ENCODE results near the gene AP1AR.
"Not testable (repeated sequence)": the region's sequence is repeated elsewhere in the genome, so short reads cannot be mapped to it uniquely, and the experiment has no call there.

AP1AR gene

GRCh38 chr4:112279025-112279881, 47.7 kb downstream of the AP1AR start:
- no peak for DNase-seq

- no peak for DNase-seq
Measured at GRCh38 chr4:112279882-112280315, 48.3 kb downstream of the AP1AR start.

GRCh38 chr4:112280386-112281056, 48.9 kb downstream of the AP1AR start:
- DNase-seq: no peak

- DNase-seq: not testable (repeated sequence)
Measured at GRCh38 chr4:112281895-112282398, 50.4 kb downstream of the AP1AR start.

- no peak for DNase-seq
Measured at GRCh38 chr4:112282860-112283667, 51.5 kb downstream of the AP1AR start.

- DNase-seq: no peak
Measured at GRCh38 chr4:112284166-112284565, 52.6 kb downstream of the AP1AR start.

- no peak for DNase-seq
Measured at GRCh38 chr4:112284662-112285411, 53.2 kb downstream of the AP1AR start.

- no peak for DNase-seq
Measured at GRCh38 chr4:112287258-112287989, 55.8 kb downstream of the AP1AR start.

GRCh38 chr4:112288455-112288854, 56.9 kb downstream of the AP1AR start:
- DNase-seq: no peak

- no peak for DNase-seq
Measured at GRCh38 chr4:112289407-112290253, 58.0 kb downstream of the AP1AR start.

- DNase-seq: no peak
Measured at GRCh38 chr4:112290341-112290740, 58.8 kb downstream of the AP1AR start.

GRCh38 chr4:112296949-112297880, 65.6 kb downstream of the AP1AR start, which contains the start of gene ALPK1:
Gene ALPK1, plus strand, starts transcription at chr4:112297369.
- peak; percentile 31 to 84 for DNase-seq

GRCh38 chr4:112299721-112300120, 68.1 kb downstream of the AP1AR start:
- no peak for DNase-seq

GRCh38 chr4:112302320-112303274, 71.0 kb downstream of the AP1AR start:
- no peak for DNase-seq

GRCh38 chr4:112305477-112305876, 73.9 kb downstream of the AP1AR start:
- DNase-seq: not testable (repeated sequence)

- DNase-seq: not testable (repeated sequence)
Measured at GRCh38 chr4:112309263-112309791, 77.7 kb downstream of the AP1AR start.

GRCh38 chr4:112311516-112311915, 79.9 kb downstream of the AP1AR start:
- DNase-seq: no peak
